ENCODE data around the gene HCAR3.

- TF ChIP-seq CTCF (IDR thresholded peaks at IDR 0.05) (no peak), POLR2A (IDR thresholded peaks at IDR 0.05) (no peak)
These were observed 9.5 kb upstream of the HCAR3 start for GRCh38 chr12:122726080-122726558.

Data from breast epithelium (tissue), 3 donors.